HPDE6-E6E7 (cell line): ENCODE data around the gene SCMH1.
A peak's percentile ranks its signal among the peaks of the same experiment; 100 is the strongest.
"Not testable (repeated sequence)": the region's sequence is repeated elsewhere in the genome, so short reads cannot be mapped to it uniquely, and the experiment has no call there.

Source experiments
- DNase-seq: peaks from one replicate; pipeline ENCODE4 v3.0.0; 2011; ENCODE audit warnings: missing footprints; ENCODE audit errors: extremely low spot score

Gene SCMH1

DNA sequence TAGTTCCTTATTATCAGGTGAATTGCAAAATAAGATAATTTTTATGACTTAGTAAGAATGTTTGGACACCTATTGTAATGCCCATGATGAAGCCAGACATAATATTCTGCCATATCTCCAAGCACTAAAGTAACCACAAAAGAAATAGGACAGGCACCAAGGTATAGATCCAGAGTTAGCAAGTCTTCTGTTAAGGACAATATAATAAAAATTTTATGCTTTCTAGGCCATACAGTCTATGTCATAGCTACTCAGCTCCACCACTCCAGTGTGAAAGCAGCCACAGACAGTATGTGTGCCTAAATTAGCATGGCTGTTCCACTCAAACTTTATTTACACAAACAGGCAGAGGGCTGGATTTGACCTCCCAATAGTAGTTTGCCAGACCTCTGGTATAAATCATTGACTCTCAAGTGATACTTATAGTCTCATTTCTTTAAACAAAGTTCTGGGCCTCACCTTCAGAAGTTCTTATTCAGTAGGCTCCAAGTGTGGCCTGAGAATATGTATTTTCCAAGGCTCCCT, 88.3 kb downstream of the SCMH1 start:
- no peak for DNase-seq

GRCh38 chr1:41152622-41153044, 89.5 kb downstream of the SCMH1 start:
- DNase-seq, result no peak

DNA sequence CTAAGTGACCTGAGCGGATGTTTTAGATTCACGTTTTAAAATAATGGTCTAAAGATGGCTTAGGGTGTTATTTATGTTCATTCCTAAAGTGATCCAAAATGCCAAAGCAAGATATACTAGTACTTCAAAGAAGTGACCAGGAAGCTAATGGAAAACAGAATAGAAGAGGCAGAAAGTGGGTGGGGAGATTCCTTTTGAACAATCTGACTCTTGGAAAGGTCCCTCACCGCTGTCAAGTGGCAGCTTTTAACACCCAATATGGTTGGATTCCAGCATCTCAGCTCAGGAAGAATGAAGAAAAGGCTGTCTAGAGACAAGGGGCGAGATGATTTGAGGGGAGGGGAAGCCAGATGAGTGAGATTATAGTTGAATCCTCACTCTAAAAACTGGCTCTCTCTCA, 90.3 kb downstream of the SCMH1 start:
- DNase-seq, result no peak

- DNase-seq, result no peak
These were observed 92.5 kb downstream of the SCMH1 start for GRCh38 chr1:41149570-41149969.

DNA sequence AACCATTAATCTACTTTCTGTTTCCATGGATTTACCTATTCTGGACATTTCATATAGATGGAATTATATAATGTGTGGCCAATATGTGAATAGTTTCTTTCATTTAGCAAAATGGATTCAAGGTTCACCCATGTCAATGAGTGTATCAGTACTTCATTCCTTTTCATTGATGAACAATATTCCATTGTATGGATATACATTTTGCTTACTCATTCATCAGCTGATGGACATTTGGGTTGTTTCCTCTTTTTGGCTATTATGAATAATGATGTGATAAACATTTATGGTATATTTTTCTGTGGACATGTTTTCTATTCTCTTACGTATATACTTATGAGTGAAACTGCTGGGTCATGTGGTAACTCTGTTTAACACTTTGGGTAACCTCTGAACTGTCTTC, 97.8 kb downstream of the SCMH1 start:
- DNase-seq, result no peak

DNA sequence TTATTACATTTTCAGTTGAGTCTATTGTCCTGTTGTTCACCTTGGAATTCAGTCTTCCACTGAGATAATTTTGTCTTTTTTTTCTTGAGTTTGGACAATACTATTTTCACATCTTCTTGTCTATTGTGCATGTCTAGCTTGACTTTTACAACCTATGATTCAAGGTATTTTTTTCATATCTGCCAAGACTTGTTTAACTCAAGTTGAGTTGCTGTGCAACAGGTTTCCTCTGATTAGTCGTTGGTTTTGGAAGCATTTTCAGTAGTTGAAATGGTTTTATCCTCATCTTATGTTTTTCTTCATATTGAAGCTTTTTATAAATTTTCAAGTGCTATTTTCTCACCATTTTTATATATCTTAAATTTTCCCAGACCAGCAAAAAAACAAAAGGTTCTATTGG, 103.6 kb downstream of the SCMH1 start:
- DNase-seq, result no peak

DNA sequence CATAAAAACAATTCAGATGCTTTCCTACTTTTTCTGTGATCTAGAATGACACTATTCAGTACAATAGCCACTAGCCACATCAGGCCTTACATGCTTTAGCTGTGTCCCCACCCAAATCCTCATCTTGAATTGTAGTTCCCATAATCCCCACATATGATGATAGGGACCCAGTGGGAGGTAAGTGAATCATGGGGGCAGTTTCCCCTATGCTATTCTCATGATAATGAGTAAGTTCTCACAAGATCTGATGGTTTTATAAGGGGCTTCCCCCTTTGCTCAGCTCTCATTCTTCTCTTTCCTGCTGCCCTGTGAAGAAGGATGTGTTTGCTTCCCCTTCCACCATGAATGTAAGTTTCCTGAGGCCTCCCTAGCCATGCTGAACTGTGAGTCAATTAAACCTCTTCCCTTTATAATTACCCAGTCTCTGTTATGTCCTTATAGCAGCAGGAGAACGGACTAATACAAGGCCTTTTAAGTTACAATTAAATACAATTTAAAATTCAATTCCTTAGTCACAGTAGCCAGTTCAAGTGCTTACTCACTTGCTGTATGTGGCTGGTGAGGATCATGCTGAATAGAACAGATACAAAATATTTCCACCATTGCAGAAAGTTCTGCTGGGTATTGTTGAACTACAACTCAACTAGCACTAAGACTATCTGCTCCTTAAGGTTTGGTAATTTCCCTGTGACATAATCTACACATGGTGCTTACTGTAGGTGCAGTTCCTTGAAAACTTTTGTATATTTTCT, 106.7 kb downstream of the SCMH1 start:
- no peak for DNase-seq

DNA sequence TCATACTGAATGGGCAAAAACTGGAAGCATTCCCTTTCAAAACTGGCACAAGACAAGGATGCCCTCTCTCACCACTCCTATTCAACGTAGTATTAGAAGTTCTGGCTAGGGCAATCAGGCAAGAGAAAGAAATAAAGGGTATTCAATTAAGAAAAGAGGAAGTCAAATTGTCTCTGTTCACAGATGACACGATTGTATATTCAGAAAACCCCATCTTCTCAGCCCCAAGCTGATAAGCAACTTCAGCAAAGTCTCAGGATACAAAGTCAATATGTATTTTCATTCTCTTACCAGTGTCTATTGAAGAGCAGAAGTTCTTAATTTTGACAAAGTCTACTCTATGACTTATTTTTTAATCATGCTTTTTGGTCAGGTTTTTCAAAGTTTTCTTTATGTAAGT, 107.8 kb downstream of the SCMH1 start:
- DNase-seq, result not testable (repeated sequence)

GRCh38 chr1:41122851-41123518, 119.1 kb downstream of the SCMH1 start:
- DNase-seq, result peak; percentile 58

- DNase-seq, result no peak
These were observed 120.0 kb downstream of the SCMH1 start for GRCh38 chr1:41122148-41122547.

DNA sequence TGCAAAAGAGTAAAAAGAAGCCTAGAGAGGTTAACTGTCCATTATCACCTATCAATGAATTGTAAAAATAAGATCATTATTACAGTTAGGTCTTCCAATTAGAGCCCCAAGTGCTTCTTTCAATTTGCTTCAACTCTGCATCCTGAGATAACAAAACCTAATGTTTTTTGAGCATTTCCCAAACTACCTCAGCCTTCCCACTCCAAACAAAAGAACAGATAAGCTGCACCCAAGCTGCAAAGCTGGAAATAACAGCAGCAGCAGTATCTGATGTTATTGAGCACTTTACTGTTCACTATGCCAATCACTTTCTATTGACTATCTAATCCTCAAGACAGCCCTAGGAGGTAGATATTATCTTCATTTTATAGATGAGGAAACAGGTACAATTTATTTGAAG, 123.5 kb downstream of the SCMH1 start:
- no peak for DNase-seq

GRCh38 chr1:41117241-41117640, 124.9 kb downstream of the SCMH1 start:
- DNase-seq, result not testable (repeated sequence)

GRCh38 chr1:41110736-41111135, 131.4 kb downstream of the SCMH1 start:
- DNase-seq, result no peak

- DNase-seq, result no peak
These were observed 131.8 kb downstream of the SCMH1 start for GRCh38 chr1:41110286-41110685.

- peak; percentile 60 for DNase-seq
These were observed 132.6 kb downstream of the SCMH1 start for GRCh38 chr1:41109310-41110197.

DNA sequence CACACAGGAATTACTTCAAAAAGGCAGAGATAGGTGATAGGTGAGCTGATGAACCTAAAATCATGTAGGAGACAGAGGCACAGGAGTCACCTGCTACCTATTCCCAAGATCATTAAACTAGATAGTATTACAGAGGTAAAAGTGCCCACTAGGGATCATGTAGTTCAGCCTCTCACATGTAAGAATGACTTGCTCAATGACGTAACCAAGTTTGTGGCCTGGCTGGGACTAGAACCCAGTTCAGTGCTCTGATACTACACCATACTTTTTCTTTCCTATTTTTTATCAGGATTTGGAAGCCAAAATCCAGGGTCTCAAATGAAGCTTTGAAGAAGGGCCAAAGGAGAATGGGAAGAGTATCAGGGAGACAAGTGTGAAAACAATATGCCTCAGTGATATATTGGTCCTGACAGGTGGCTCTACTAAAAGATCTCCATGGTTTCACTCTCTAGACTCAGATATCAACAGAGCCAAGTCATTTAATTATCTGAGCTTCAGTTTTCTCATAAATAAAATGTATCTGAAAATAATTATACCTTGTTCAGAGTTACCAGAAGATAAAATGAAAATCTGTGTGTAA, 133.3 kb downstream of the SCMH1 start:
- no peak for DNase-seq

- no peak for DNase-seq
These were observed 138.3 kb downstream of the SCMH1 start for GRCh38 chr1:41103766-41104165.

DNA sequence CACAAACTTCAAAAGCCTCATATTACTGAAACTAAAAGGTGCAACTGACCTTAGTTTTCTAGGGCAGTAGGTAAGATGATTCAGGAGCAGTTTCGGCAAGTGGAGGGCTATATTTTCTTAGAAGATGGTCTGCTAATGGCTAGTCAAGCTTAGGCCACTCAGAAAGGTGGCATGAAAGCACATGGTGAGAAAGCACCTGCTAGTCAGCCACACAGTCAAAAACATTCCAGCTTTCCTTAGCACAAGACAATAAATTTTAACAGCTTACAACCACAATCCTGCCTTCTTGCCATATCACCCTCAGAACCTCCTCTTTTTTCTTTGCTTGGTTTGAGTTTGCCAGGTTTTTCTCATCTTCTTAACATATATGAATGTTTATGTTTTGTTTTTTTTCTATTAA, 139.5 kb downstream of the SCMH1 start:
- no peak for DNase-seq

DNA sequence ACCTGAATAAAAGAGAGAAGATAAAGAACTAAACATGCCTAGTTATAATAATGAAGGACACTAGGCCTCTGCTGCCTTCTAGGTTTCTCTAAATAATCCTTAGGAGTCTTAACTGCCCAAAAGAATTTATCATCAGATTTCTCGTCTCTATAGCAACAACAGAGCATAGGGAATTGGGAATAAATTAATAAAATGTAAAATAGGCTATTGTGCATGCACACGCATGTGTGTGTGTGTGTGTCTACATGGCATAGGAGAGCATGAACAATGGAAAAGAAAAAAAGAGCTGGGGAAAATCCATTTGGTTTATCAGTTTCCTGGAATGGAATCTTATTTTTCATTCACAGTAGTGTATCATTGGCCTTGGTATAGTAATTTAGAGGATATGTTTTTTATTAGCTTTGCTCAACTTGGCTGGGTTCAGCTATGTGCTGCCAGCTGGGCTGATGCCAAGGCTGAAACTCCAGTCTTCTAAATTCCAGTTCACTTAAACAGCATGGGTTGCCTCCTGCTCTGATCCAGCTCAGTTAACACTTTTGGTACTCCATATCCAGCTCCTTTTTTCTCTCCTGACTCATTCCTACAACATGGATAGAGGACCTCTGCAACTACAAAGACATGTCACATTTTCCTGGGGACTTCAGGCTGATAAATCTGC, 140.0 kb downstream of the SCMH1 start:
- no peak for DNase-seq

- DNase-seq, result no peak
These were observed 141.0 kb downstream of the SCMH1 start for GRCh38 chr1:41101076-41101475.

- no peak for DNase-seq
These were observed 141.9 kb downstream of the SCMH1 start for GRCh38 chr1:41100170-41100569.
